HL-60 (cell line): ENCODE results near the gene ACVR2A.
A peak's percentile ranks its signal among the peaks of the same experiment; 100 is the strongest.

ENCODE experiments used
- DNase-seq, 2 experiments: peaks; one replicate each; pipeline ENCODE4 v3.0.0-alpha.2; 2010 to 2020; ENCODE audit warnings: low read depth in 1 of 2, low spot score in 1 of 2
- H3K27ac ChIP-seq: fragments of 250-450 bp; sonication (Bioruptor Pico); replicated peaks from 2 replicates; pipeline ENCODE4 v1.5.1; 2020; ENCODE audit warnings: mild to moderate bottlenecking, moderate library complexity
- H3K27me3 ChIP-seq: fragments of 250-450 bp; sonication (Bioruptor Pico); 2 replicates; pipeline ENCODE4 v1.5.1; 2021; ENCODE audit warnings: mild to moderate bottlenecking, moderate library complexity; ENCODE audit not compliant: insufficient read depth, poor library complexity, severe bottlenecking
- H3K4me3 ChIP-seq: replicated peaks from 2 replicates; pipeline ENCODE4 v1.5.1; 2011; ENCODE audit warnings: mild to moderate bottlenecking, control low read depth, low read length; ENCODE audit not compliant: insufficient read depth
- GABPA ChIP-seq: IDR thresholded peaks from 2 replicates; pipeline ENCODE4 v1.6.1; 2012; ENCODE audit warnings: low read depth
- POLR2AphosphoS5 ChIP-seq: IDR thresholded peaks from 2 replicates; pipeline ENCODE4 v1.6.1; 2012; ENCODE audit warnings: low read depth
- SPI1 ChIP-seq: IDR thresholded peaks from 2 replicates; pipeline ENCODE4 v1.6.1; 2012; ENCODE audit warnings: low read depth, mild to moderate bottlenecking, borderline replicate concordance
- TF ChIP-seq, protein P1 (sequence below): IDR thresholded peaks from one replicate; pipeline ENCODE4 v1.5.1; 2011; ENCODE audit warnings: low read length, control low read depth, inconsistent platforms; ENCODE audit not compliant: insufficient read depth
- TF ChIP-seq, protein P2 (sequence below): IDR thresholded peaks from 2 replicates; pipeline ENCODE4 v1.6.1; 2012; ENCODE audit warnings: low read depth; ENCODE audit not compliant: insufficient replicate concordance

ACVR2A gene

DNA sequence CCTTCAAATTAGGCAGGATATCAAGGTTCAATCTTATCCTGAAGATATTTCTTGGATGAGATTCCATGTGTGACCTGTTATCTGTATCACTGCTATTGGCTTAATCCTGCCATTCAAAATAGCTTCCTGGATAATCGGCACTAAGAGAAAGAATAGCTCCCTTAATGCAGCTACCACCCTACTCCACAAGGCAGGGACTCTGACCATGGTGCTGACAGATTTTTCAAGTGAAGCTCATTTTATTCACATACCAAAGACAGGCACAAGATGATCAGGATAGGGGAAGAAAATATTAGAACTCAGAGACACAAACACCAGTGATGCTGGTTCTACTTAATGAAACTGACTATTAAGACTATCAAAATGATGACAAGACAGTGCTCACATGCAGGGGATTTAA is 100.8 kb downstream of the ACVR2A start:
- Histone ChIP-seq H3K27me3 (no peaks in the 10 kb centered on the region), H3K27ac (no peak overlapping the region), H3K4me3 (no peak overlapping the region)
- no peak for DNase-seq
- TF ChIP-seq, protein P1, sequence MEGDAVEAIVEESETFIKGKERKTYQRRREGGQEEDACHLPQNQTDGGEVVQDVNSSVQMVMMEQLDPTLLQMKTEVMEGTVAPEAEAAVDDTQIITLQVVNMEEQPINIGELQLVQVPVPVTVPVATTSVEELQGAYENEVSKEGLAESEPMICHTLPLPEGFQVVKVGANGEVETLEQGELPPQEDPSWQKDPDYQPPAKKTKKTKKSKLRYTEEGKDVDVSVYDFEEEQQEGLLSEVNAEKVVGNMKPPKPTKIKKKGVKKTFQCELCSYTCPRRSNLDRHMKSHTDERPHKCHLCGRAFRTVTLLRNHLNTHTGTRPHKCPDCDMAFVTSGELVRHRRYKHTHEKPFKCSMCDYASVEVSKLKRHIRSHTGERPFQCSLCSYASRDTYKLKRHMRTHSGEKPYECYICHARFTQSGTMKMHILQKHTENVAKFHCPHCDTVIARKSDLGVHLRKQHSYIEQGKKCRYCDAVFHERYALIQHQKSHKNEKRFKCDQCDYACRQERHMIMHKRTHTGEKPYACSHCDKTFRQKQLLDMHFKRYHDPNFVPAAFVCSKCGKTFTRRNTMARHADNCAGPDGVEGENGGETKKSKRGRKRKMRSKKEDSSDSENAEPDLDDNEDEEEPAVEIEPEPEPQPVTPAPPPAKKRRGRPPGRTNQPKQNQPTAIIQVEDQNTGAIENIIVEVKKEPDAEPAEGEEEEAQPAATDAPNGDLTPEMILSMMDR: no peak
- TF ChIP-seq, protein P2, sequence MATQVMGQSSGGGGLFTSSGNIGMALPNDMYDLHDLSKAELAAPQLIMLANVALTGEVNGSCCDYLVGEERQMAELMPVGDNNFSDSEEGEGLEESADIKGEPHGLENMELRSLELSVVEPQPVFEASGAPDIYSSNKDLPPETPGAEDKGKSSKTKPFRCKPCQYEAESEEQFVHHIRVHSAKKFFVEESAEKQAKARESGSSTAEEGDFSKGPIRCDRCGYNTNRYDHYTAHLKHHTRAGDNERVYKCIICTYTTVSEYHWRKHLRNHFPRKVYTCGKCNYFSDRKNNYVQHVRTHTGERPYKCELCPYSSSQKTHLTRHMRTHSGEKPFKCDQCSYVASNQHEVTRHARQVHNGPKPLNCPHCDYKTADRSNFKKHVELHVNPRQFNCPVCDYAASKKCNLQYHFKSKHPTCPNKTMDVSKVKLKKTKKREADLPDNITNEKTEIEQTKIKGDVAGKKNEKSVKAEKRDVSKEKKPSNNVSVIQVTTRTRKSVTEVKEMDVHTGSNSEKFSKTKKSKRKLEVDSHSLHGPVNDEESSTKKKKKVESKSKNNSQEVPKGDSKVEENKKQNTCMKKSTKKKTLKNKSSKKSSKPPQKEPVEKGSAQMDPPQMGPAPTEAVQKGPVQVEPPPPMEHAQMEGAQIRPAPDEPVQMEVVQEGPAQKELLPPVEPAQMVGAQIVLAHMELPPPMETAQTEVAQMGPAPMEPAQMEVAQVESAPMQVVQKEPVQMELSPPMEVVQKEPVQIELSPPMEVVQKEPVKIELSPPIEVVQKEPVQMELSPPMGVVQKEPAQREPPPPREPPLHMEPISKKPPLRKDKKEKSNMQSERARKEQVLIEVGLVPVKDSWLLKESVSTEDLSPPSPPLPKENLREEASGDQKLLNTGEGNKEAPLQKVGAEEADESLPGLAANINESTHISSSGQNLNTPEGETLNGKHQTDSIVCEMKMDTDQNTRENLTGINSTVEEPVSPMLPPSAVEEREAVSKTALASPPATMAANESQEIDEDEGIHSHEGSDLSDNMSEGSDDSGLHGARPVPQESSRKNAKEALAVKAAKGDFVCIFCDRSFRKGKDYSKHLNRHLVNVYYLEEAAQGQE: peak; percentile 86

DNA sequence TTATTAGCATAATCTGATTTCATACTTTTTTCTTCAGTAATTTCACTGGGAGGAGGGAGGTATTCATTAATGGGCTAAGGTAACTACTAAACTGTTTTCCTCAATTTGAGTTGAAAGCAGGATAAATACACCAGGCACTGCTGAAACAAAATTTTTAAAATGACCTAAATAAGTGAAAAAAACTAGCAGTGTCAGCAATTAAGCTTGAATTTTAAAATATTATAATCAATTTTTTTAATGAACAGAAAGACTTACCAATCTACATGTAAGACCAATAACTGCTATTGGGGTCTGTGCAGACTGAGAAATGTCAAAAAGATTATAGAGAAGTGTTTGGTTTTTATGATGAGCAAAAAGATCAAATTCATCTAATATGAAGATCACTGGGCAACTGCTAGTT is 107.3 kb downstream of the ACVR2A start:
- TF ChIP-seq GABPA (no peak), SPI1 (no peak), POLR2AphosphoS5 (no peak)
- TF ChIP-seq, protein P1: no peak
- TF ChIP-seq, protein P2: no peak

DNA sequence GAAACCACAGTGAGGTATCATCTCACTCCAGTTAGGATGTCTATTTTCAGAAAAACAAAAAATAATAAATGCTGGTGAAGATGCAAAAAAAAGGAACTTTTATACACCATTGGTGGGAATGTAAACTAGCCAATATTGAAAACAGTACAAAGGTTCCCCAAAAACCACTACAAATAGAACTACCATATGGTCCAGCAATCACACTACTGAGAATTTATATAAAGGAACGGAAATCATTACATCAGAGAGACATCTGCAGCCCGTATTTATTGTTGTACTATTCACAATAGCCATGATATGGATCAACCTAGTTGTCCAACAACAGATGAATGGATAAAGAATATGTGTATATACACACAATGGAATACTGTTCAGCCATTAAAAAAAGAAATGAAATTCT is 123.7 kb downstream of the ACVR2A start:
- Histone ChIP-seq H3K27ac (no peak overlapping the region), H3K4me3 (no peak overlapping the region), H3K27me3 (no peaks in the 10 kb centered on the region)
- no peak for TF ChIP-seq GABPA
- TF ChIP-seq, protein P1: no peak
- DNase-seq: no peak

More for the DNA sequence above, 107.3 kb downstream of the ACVR2A start:
- no peak overlapping the region for H3K4me3 ChIP-seq
- DNase-seq: no peak
- no peak overlapping the region for H3K27ac ChIP-seq
- no peaks in the 10 kb centered on the region for H3K27me3 ChIP-seq

DNA sequence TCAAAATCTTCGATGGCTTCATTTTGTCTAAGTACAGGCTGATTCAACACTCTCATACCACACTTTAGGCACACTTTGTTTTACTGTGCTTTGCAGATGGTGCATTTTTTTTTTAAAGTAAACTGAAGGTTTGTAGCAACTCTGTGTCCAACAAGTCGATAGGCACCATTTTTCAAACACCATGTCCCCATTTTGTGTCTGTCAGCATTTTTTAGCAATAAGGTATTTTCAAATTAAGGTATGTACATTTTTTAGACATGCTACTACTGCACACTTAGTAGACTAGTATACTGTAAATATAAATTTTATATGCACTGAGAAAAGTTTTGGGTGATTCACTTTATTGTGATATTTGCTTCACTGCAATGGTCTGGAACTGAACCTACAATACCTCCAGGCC is 131.3 kb downstream of the ACVR2A start:
- no peak overlapping the region for H3K4me3 ChIP-seq
- no peak overlapping the region for H3K27ac ChIP-seq
- DNase-seq: no peak
- TF ChIP-seq SPI1 (no peak), GABPA (no peak), POLR2AphosphoS5 (no peak)
- TF ChIP-seq, protein P1: no peak
- no peaks in the 10 kb centered on the region for H3K27me3 ChIP-seq
